Spleen (tissue), 11 donors: ENCODE results near the gene FCSK. TPM values are rescaled to one million over a fixed set of nuclear protein-coding genes. Genes with fewer than 3 reads are reported as not detected.

Source experiments
- DNase-seq: peaks from one replicate; pipeline ENCODE4 v3.0.0-alpha.2; 2020
- H3K27ac ChIP-seq, 8 donors: fragments of 200-600 bp; sonication (generic) in 7 of 8; 1 replicate in 4 of 8; 2 replicates in 4 of 8; pipeline versions ENCODE4 v1.5.0 to v1.8.0; 2016 to 2021; ENCODE audit warnings: inconsistent platforms in 4 of 8, mild to moderate bottlenecking in 4 of 8, moderate library complexity in 1 of 8
- H3K27me3 ChIP-seq, 7 donors: fragments of 200-600 bp; sonication (generic) in 6 of 7; replicated peaks in 1 of 7; 1 replicate in 4 of 7; 2 replicates in 3 of 7; pipeline versions ENCODE4 v1.5.0 to v1.8.0; 2016 to 2021; ENCODE audit warnings: inconsistent platforms in 3 of 7, mild to moderate bottlenecking in 1 of 7
- H3K36me3 ChIP-seq, 6 donors: fragments of 200-600 bp; sonication (generic) in 5 of 6; 1 replicate in 4 of 6; 2 replicates in 2 of 6; pipeline versions ENCODE4 v1.5.0 to v1.8.0; 2016 to 2021; ENCODE audit warnings: inconsistent platforms in 2 of 6
- H3K4me1 ChIP-seq, 6 donors: fragments of 200-600 bp; sonication (generic) in 5 of 6; 1 replicate in 3 of 6; 2 replicates in 3 of 6; pipeline versions ENCODE4 v1.5.0 to v1.8.0; 2016 to 2021; ENCODE audit warnings: inconsistent platforms in 3 of 6
- H3K4me3 ChIP-seq, 8 donors: fragments of 200-600 bp; sonication (generic) in 7 of 8; 1 replicate in 4 of 8; 2 replicates in 4 of 8; pipeline versions ENCODE4 v1.5.0 to v1.8.0; 2016 to 2021; ENCODE audit warnings: inconsistent platforms in 4 of 8, mild to moderate bottlenecking in 4 of 8, moderate library complexity in 2 of 8
- H3K9me3 ChIP-seq, 8 donors: fragments of 200-600 bp; sonication (generic) in 7 of 8; 1 replicate in 4 of 8; 2 replicates in 4 of 8; pipeline versions ENCODE4 v1.5.0 to v1.8.0; 2016 to 2021; ENCODE audit warnings: inconsistent platforms in 4 of 8
- CTCF ChIP-seq, 11 experiments: fragments of 200-600 bp in 7 of 11; fragments of 450-650 bp in 4 of 11; sonication (generic) in 4 of 11; IDR thresholded peaks in 8 of 11; conservative IDR thresholded peaks in 3 of 11; 1 replicate in 7 of 11; 2 replicates in 4 of 11; pipeline versions ENCODE4 v1.4.0 to v1.8.0; 2016 to 2021; ENCODE audit warnings: antibody characterized with exemption in 11 of 11, inconsistent platforms in 4 of 11, mild to moderate bottlenecking in 1 of 11
- POLR2A ChIP-seq, 3 donors: fragments of 450-650 bp; IDR thresholded peaks; one replicate each; pipeline ENCODE4 v1.5.1; 2017; ENCODE audit warnings: antibody characterized with exemption in 3 of 3, mild to moderate bottlenecking in 1 of 3
- POLR2AphosphoS5 ChIP-seq, 3 donors: sonication (generic); formaldehyde crosslinking; IDR thresholded peaks; one replicate each; pipeline ENCODE4 v1.5.1; 2017; ENCODE audit warnings: antibody characterized with exemption in 3 of 3
- WGBS, 5 donors: extraction: QIAGEN DNeasy Blood & Tissue Kit in 3 of 5; methylation state at CpG; one replicate each; pipeline versions ENCODE4 v1.1.5 to v1.1.7; 2013 to 2018; 5-methylcytosine and 5-hydroxymethylcytosine counted together
- intact Hi-C: fragments of 100-400 bp; cut with DNase I; formaldehyde crosslinking; loops from one replicate; pipeline ENCODE4 v1.15.0; 2023; ENCODE audit warnings: low total_unique reads
- polyA plus RNA-seq, 3 donors: library from polyadenylated mRNA; stranded (reverse); fragments of 200-250 nt; gene quantifications; one replicate each; pipeline ENCODE4 v1.2.1, GENCODE V29; 2013
- total RNA-seq, 7 donors: library from RNA; depleted of rRNA in 3 of 7; stranded (reverse); fragments of >200 nt in 3 of 7; fragmentation: NEBNext Ultra II Directional in 4 of 7; extraction: Animal tissue kit (Norgen Biotek cat#: 25700) in 4 of 7; gene quantifications; one replicate each; pipeline versions ENCODE4 v1.1.0 to v1.2.1, GENCODE V29; 2016 to 2021
- donor health status: healthy with polysubstance abuse.
- donor health status: DM: no; HTN: no; CAD: no; lungs with moderate emphysema.
- donor health status: DM: no; HTN: no; CAD: no.
- donor health status: Bipolar disorder and iron deficiency.
- donor health status: healthy.
- donor health status: DM: no; HTN: no; CAD: no.
- donor health status: DM: yes; HTN: yes; CAD: no.

Gene FCSK
- total and polyA plus RNA-seq, 10 donors = 8.1 to 31.9 (median 23.5) TPM

- Histone ChIP-seq H3K27me3 (no peaks in the 10 kb centered on the region), H3K27ac (no peak overlapping the region), H3K9me3 (no peaks in the 10 kb centered on the region), H3K4me3 (no peak overlapping the region), H3K4me1 (peaks cover 0 to 11% (median 6%) of the 10 kb centered on the region in 6 donors), H3K36me3 (peaks cover 0 to 98% (median 75%) of the 10 kb centered on the region in 6 donors)
- 63 to 94% (median 83%) methylated on average over 5 of the region's 5 CpGs for WGBS, 5 donors
- intact Hi-C loops = no loop called here
- TF ChIP-seq POLR2A (IDR thresholded peaks at IDR 0.05) = no peak
- no peak for TF ChIP-seq POLR2AphosphoS5 (IDR thresholded peaks at IDR 0.05)
- no peak for TF ChIP-seq CTCF (IDR thresholded peaks at IDR 0.05 in 8 of 11, conservative IDR thresholded peaks at IDR 0.05 in 3 of 11)
- no peak for DNase-seq
Measured at GRCh38 chr16:70483426-70483825, 29.0 kb downstream of the FCSK start.

GRCh38 chr16:70484867-70485266 is 30.5 kb downstream of the FCSK start:
- Histone ChIP-seq H3K27me3 (no peaks in the 10 kb centered on the region), H3K27ac (no peak overlapping the region), H3K36me3 (peaks cover 0 to 98% (median 71%) of the 10 kb centered on the region in 6 donors), H3K9me3 (no peaks in the 10 kb centered on the region), H3K4me1 (no peaks in the 10 kb centered on the region), H3K4me3 (no peak overlapping the region)
- 90 to 96% (median 94%) methylated on average over 2 of the region's 2 CpGs for WGBS, 5 donors
- no peak for DNase-seq
- TF ChIP-seq POLR2AphosphoS5 (IDR thresholded peaks at IDR 0.05) (no peak), POLR2A (IDR thresholded peaks at IDR 0.05) (no peak), CTCF (IDR thresholded peaks at IDR 0.05 in 8 of 11, conservative IDR thresholded peaks at IDR 0.05 in 3 of 11) (no peak)
- intact Hi-C loops = no loop called here

- peaks cover 0 to 100% (median 68%) of the 10 kb centered on the region in 6 donors for H3K36me3 ChIP-seq
- H3K9me3 ChIP-seq = no peaks in the 10 kb centered on the region
- peak; percentile 7 for DNase-seq
- no peak overlapping the region for H3K27ac ChIP-seq
- H3K4me1 ChIP-seq = no peaks in the 10 kb centered on the region
- TF ChIP-seq CTCF (IDR thresholded peaks at IDR 0.05 in 8 of 11, conservative IDR thresholded peaks at IDR 0.05 in 3 of 11) = no peak
- no peak for TF ChIP-seq POLR2AphosphoS5 (IDR thresholded peaks at IDR 0.05)
- no peak for TF ChIP-seq POLR2A (IDR thresholded peaks at IDR 0.05)
- intact Hi-C loops = no loop called here
- no peak overlapping the region for H3K4me3 ChIP-seq
- 51 to 64% (median 58%) methylated on average over 6 of the region's 6 CpGs for WGBS, 5 donors
- H3K27me3 ChIP-seq = no peaks in the 10 kb centered on the region
Measured at GRCh38 chr16:70490261-70490660, 35.9 kb downstream of the FCSK start.

DNA sequence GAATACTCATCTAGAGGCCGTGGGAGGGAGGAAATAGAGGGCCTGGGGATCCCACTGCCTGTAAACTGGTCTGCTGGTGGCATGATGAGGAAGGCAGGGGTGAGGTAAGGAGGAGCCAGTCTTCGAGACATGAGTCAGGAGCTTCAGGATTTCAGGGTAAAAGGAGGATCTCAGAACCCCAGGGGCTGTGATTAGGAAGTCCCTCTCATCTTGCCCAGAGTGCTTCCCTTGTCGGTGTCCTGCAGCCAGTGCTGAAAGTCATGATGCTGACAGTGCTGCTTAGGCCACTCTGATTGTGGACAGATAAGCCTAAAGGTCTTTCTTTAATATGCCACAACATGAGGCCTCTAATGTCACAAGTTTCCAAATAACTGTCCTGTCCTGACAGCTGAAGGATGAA is 39.4 kb downstream of the FCSK start:
- Histone ChIP-seq H3K27me3 (no peaks in the 10 kb centered on the region), H3K36me3 (peaks cover 0 to 100% (median 81%) of the 10 kb centered on the region in 6 donors), H3K4me1 (no peaks in the 10 kb centered on the region), H3K27ac (no peak overlapping the region), H3K9me3 (no peaks in the 10 kb centered on the region), H3K4me3 (no peak overlapping the region)
- intact Hi-C loops = no loop called here
- 81 to 96% (median 93%) methylated on average over 3 of the region's 3 CpGs for WGBS, 5 donors
- no peak for DNase-seq
- no peak for TF ChIP-seq POLR2AphosphoS5 (IDR thresholded peaks at IDR 0.05)
- TF ChIP-seq POLR2A (IDR thresholded peaks at IDR 0.05) = no peak
- no peak for TF ChIP-seq CTCF (IDR thresholded peaks at IDR 0.05 in 8 of 11, conservative IDR thresholded peaks at IDR 0.05 in 3 of 11)
